B cell (primary cell): Measurements from ENCODE around the gene PMPCA. TPM values are rescaled to one million over a fixed set of nuclear protein-coding genes. Genes with fewer than 3 reads are reported as not detected.

Experiments
- ATAC-seq: fragments of 200-7000 bp; cut with Tn5 transposase; one replicate; pipeline ENCODE4 v1.10.0; 2021; ENCODE audit warnings: low read depth, mild to moderate bottlenecking, moderate number of reproducible peaks, moderate library complexity
- CTCF ChIA-PET: fragments of 350-600 bp; sonication (Branson Sonifier 250); formaldehyde crosslinking; loops from one replicate; lab custom pipeline; 2021; ENCODE audit warnings: antibody characterized with exemption, inconsistent platforms; lab: Charles Lee
- POLR2A ChIA-PET: fragments of 350-600 bp; sonication (Branson Sonifier 250); formaldehyde crosslinking; loops from one replicate; lab custom pipeline; 2021; ENCODE audit warnings: antibody characterized with exemption; lab: Charles Lee
- DNase-seq: peaks from one replicate; pipeline ENCODE4 v3.0.0; 2013
- H2AFZ ChIP-seq: 2 replicates; pipeline ENCODE4 v1.6.1; 2012; ENCODE audit warnings: mild to moderate bottlenecking, low read depth, low read length; ENCODE audit not compliant: insufficient read depth, poor library complexity, severe bottlenecking
- H3K27ac ChIP-seq, 2 donors: 1 replicate in 1 of 2; 2 replicates in 1 of 2; pipeline ENCODE4 v1.5.1; 2012 to 2013; ENCODE audit warnings: low read length in 2 of 2, mild to moderate bottlenecking in 2 of 2, moderate library complexity in 1 of 2
- H3K27me3 ChIP-seq, 4 experiments: fragments of 200-600 bp in 1 of 4; sonication (generic) in 1 of 4; replicated peaks in 1 of 4; 1 replicate in 2 of 4; 2 replicates in 2 of 4; pipeline versions ENCODE4 v1.6.1 to v1.7.0; 2013 to 2016; ENCODE audit warnings: low read length in 3 of 4, mild to moderate bottlenecking in 2 of 4, mixed read lengths in 1 of 4, moderate library complexity in 1 of 4; ENCODE audit not compliant: insufficient read depth in 4 of 4, control insufficient read depth in 3 of 4; ENCODE audit errors: control extremely low read depth in 1 of 4
- H3K36me3 ChIP-seq, 2 experiments: replicated peaks in 1 of 2; 1 replicate in 1 of 2; 2 replicates in 1 of 2; pipeline versions ENCODE4 v1.6.1 to v1.7.1; 2013; ENCODE audit warnings: low read length in 1 of 2; ENCODE audit not compliant: insufficient read depth in 2 of 2, control insufficient read depth in 1 of 2; ENCODE audit errors: control extremely low read depth in 1 of 2, extremely low read depth in 1 of 2
- H3K4me1 ChIP-seq, 2 donors: fragments of 200-600 bp in 1 of 2; sonication (generic) in 1 of 2; 1 replicate in 1 of 2; 2 replicates in 1 of 2; pipeline versions ENCODE4 v1.5.1 to v1.6.1; 2013 to 2017; ENCODE audit warnings: low read length in 2 of 2; ENCODE audit not compliant: control insufficient read depth in 2 of 2, insufficient read depth in 2 of 2
- H3K4me2 ChIP-seq: replicated peaks from 2 replicates; pipeline ENCODE3; 2012; ENCODE audit warnings: mild to moderate bottlenecking, low read depth, low read length; ENCODE audit not compliant: poor library complexity, severe bottlenecking
- H3K4me3 ChIP-seq, 5 experiments: fragments of 200-600 bp in 1 of 5; sonication (generic) in 1 of 5; 1 replicate in 3 of 5; 2 replicates in 2 of 5; pipeline versions ENCODE4 v1.5.1 to v1.7.0; 2011 to 2016; ENCODE audit warnings: low read length in 4 of 5, mild to moderate bottlenecking in 4 of 5, low read depth in 2 of 5, control low read depth in 1 of 5, moderate library complexity in 1 of 5; ENCODE audit not compliant: insufficient read depth in 1 of 5; ENCODE audit errors: control extremely low read depth in 1 of 5, extremely low read depth in 1 of 5
- H3K79me2 ChIP-seq: fragments of 200-600 bp; sonication (generic); one replicate; pipeline ENCODE4 v1.6.0; 2016; ENCODE audit warnings: low read length; ENCODE audit not compliant: control insufficient read depth, insufficient read depth
- H3K9ac ChIP-seq: fragments of 200-600 bp; sonication (generic); 2 replicates; pipeline ENCODE4 v1.6.1; 2017; ENCODE audit warnings: mild to moderate bottlenecking, low read length, moderate library complexity
- H3K9me3 ChIP-seq, 3 donors: one replicate each; pipeline versions ENCODE4 v1.6.1 to v1.7.1; 2013; ENCODE audit warnings: low read length in 2 of 3; ENCODE audit not compliant: control insufficient read depth in 2 of 3, insufficient read depth in 1 of 3; ENCODE audit errors: control extremely low read depth in 1 of 3
- H4K20me1 ChIP-seq: 2 replicates; pipeline ENCODE4 v1.6.0; 2012; ENCODE audit warnings: mild to moderate bottlenecking, low read length; ENCODE audit not compliant: insufficient read depth, control insufficient read depth, poor library complexity, severe bottlenecking
- H3K27ac Mint-ChIP-seq: one replicate; pipeline ENCODE4 v1.8.0; 2021; ENCODE audit warnings: mixed read lengths
- H3K27me3 Mint-ChIP-seq: one replicate; pipeline ENCODE4 v1.8.0; 2021; ENCODE audit warnings: mixed read lengths
- H3K4me1 Mint-ChIP-seq: one replicate; pipeline ENCODE4 v1.8.0; 2021; ENCODE audit warnings: mixed read lengths
- H3K4me3 Mint-ChIP-seq: one replicate; pipeline ENCODE4 v1.8.0; 2021; ENCODE audit warnings: mixed read lengths
- H3K9me3 Mint-ChIP-seq: one replicate; pipeline ENCODE4 v1.8.0; 2022; ENCODE audit warnings: mixed read lengths; ENCODE audit not compliant: insufficient read depth
- CTCF ChIP-seq: fragments of 200-600 bp; IDR thresholded peaks from one replicate; pipeline ENCODE4 v1.8.0; 2022; ENCODE audit warnings: antibody characterized with exemption, mild to moderate bottlenecking
- EZH2 ChIP-seq: IDR thresholded peaks from 2 replicates; pipeline ENCODE4 v1.6.1; 2012; ENCODE audit warnings: borderline replicate concordance, low read depth, mild to moderate bottlenecking, moderate library complexity, low read length; ENCODE audit not compliant: insufficient read depth, poor library complexity, severe bottlenecking
- WGBS: methylation state at CpG from one replicate; pipeline ENCODE4 v1.1.5; 2013; ENCODE audit warnings: missing lambda C conversion rate; ENCODE audit not compliant: insufficient coverage; 5-methylcytosine and 5-hydroxymethylcytosine counted together
- intact Hi-C: fragments of 100-400 bp; cut with micrococcal nuclease; formaldehyde crosslinking; loops from one replicate; pipeline ENCODE4 v1.10.0; 2022
- polyA plus RNA-seq: library from polyadenylated mRNA; depleted of rRNA; stranded (reverse); fragments of >200 nt; gene quantifications from 2 replicates; pipeline ENCODE4 v1.2.3, GENCODE V29; 2012
- total RNA-seq, 2 donors: library from RNA; stranded (reverse); fragments of 120-200 nt in 1 of 2; gene quantifications; 1 replicate in 1 of 2; 2 replicates in 1 of 2; pipeline versions ENCODE4 v1.2.3 to v1.2.4, GENCODE V29; 2013 to 2022

The PMPCA gene
- total and polyA plus RNA-seq, 2 donors (not counting 1 experiment from before 2014, with no cell fraction given) = 64.4 to 72.2 TPM

GRCh38 chr9:136416427-136416826 lies 6.0 kb downstream of the PMPCA start:
- Histone ChIP-seq H3K79me2 (peaks cover 35% of the 10 kb centered on the region), H4K20me1 (peaks cover 27% of the 10 kb centered on the region), H3K9me3 (no peaks in the 10 kb centered on the region), H3K4me2 (no peak overlapping the region), H3K4me3 (no peak overlapping the region), H2AFZ (no peak overlapping the region), H3K27me3 (no peaks in the 10 kb centered on the region), H3K4me1 (peaks cover 5% of the 10 kb centered on the region in 2 donors), H3K9ac (no peak overlapping the region), H3K27ac (no peak overlapping the region), H3K36me3 (peaks cover 0 to 81% of the 10 kb centered on the region in 2 experiments)
- WGBS = 87% methylated on average over 3 of the region's 8 CpGs
- Mint-ChIP-seq H3K4me3 (no peak overlapping the region), H3K27ac (no peak overlapping the region), H3K27me3 (no peaks in the 10 kb centered on the region), H3K9me3 (no peaks in the 10 kb centered on the region), H3K4me1 (peaks cover 8% of the 10 kb centered on the region)
- CTCF ChIA-PET = interaction anchor here (0.6 kb wide), 1 partner anchor 311 kb away, joined by 3 read pairs; no protein-coding TSS in a partner anchor
- ATAC-seq (no peak), DNase-seq (no peak)
- intact Hi-C loops = no loop called here
- TF ChIP-seq EZH2 (no peak), CTCF (no peak)
- POLR2A ChIA-PET = no interaction called here

GRCh38 chr9:136416914-136417313 lies 6.5 kb downstream of the PMPCA start:
- intact Hi-C loops = no loop called here
- Mint-ChIP-seq H3K9me3 (no peaks in the 10 kb centered on the region), H3K27ac (no peak overlapping the region), H3K4me3 (no peak overlapping the region), H3K27me3 (no peaks in the 10 kb centered on the region), H3K4me1 (peaks cover 3% of the 10 kb centered on the region)
- H3K9ac ChIP-seq = no peak overlapping the region
- peaks cover 30% of the 10 kb centered on the region for H3K79me2 ChIP-seq
- POLR2A ChIA-PET = interaction anchor here (0.7 kb wide), 1 partner anchor 384 kb away, joined by 3 read pairs; no protein-coding TSS in a partner anchor
- ATAC-seq (no peak), DNase-seq (no peak)
- no peak overlapping the region for H2AFZ ChIP-seq
- WGBS = 95% methylated on average over 19 of the region's 19 CpGs
- no peaks in the 10 kb centered on the region for H3K27me3 ChIP-seq
- peaks cover 0 to under 1% of the 10 kb centered on the region in 2 donors for H3K4me1 ChIP-seq
- peaks cover 0 to 84% of the 10 kb centered on the region in 2 experiments for H3K36me3 ChIP-seq
- no peak overlapping the region for H3K4me3 ChIP-seq
- no peak overlapping the region for H3K4me2 ChIP-seq
- peaks cover 22% of the 10 kb centered on the region for H4K20me1 ChIP-seq
- H3K27ac ChIP-seq = no peak overlapping the region
- TF ChIP-seq CTCF (no peak), EZH2 (no peak)
- CTCF ChIA-PET = interaction anchor here (0.6 kb wide), 1 partner anchor 310 kb away, joined by 3 read pairs; no protein-coding TSS in a partner anchor
- H3K9me3 ChIP-seq = no peaks in the 10 kb centered on the region
